DOHH2 (cell line): Measurements from ENCODE around the gene NUTM1.

Experiments
- CTCF ChIP-seq: fragments of 200-600 bp; sonication (generic); IDR thresholded peaks from one replicate; pipeline ENCODE4 v1.5.1; 2014; ENCODE audit warnings: antibody characterized with exemption, mild to moderate bottlenecking, low read depth, low read length; ENCODE audit not compliant: poor library complexity, severe bottlenecking
- EZH2phosphoT487 ChIP-seq: fragments of 200-600 bp; sonication (generic); IDR thresholded peaks from 2 replicates; pipeline ENCODE4 v1.6.1; 2017; ENCODE audit warnings: borderline replicate concordance, mild to moderate bottlenecking, antibody characterized with exemption, low read length, moderate library complexity, mixed read lengths

- no peak for TF ChIP-seq CTCF
- TF ChIP-seq EZH2phosphoT487 = no peak
These were observed 6.7 kb downstream of the NUTM1 start for GRCh38 chr15:34349769-34350168.
